Common myeloid progenitor, CD34-positive (primary cell): ENCODE results near the gene AHI1.

Experiments used
- CTCF ChIA-PET: fragments of 350-600 bp; sonication (Branson Sonifier 250); formaldehyde crosslinking; loops from one replicate; lab custom pipeline; 2021; ENCODE audit warnings: antibody characterized with exemption; lab: Charles Lee
- POLR2A ChIA-PET: fragments of 350-600 bp; sonication (Branson Sonifier 250); formaldehyde crosslinking; loops from one replicate; lab custom pipeline; 2021; ENCODE audit warnings: antibody characterized with exemption; lab: Charles Lee
- DNase-seq, 3 donors: peaks; one replicate each; pipeline versions ENCODE4 v3.0.0 to v3.0.0-alpha.2; 2013
- H3K27ac ChIP-seq, 2 experiments: 1 replicate in 1 of 2; 2 replicates in 1 of 2; pipeline ENCODE4 v1.7.0; 2013; ENCODE audit warnings: inconsistent platforms in 2 of 2, low read length in 2 of 2, mild to moderate bottlenecking in 2 of 2, low read depth in 1 of 2, moderate library complexity in 1 of 2; ENCODE audit not compliant: severe bottlenecking in 2 of 2, insufficient read depth in 1 of 2, poor library complexity in 1 of 2
- H3K27me3 ChIP-seq, 5 experiments: replicated peaks in 2 of 5; 1 replicate in 3 of 5; 2 replicates in 2 of 5; pipeline versions ENCODE4 v1.6.1 to v1.7.0; 2013; ENCODE audit warnings: low read length in 4 of 5, mild to moderate bottlenecking in 2 of 5, moderate library complexity in 2 of 5, inconsistent platforms in 1 of 5; ENCODE audit not compliant: insufficient read depth in 5 of 5, control insufficient read depth in 4 of 5
- H3K36me3 ChIP-seq, 4 experiments: 1 replicate in 2 of 4; 2 replicates in 2 of 4; pipeline versions ENCODE4 v1.6.1 to v1.7.0; 2013; ENCODE audit warnings: low read length in 3 of 4, control low read depth in 1 of 4, mild to moderate bottlenecking in 1 of 4; ENCODE audit not compliant: control insufficient read depth in 4 of 4, insufficient read depth in 4 of 4
- H3K4me1 ChIP-seq, 4 experiments: 1 replicate in 3 of 4; 2 replicates in 1 of 4; pipeline versions ENCODE4 v1.6.1 to v1.7.1; 2013; ENCODE audit warnings: low read length in 3 of 4, mild to moderate bottlenecking in 3 of 4, control low read depth in 1 of 4, inconsistent platforms in 1 of 4, moderate library complexity in 1 of 4; ENCODE audit not compliant: control insufficient read depth in 4 of 4, insufficient read depth in 4 of 4; ENCODE audit errors: control extremely low read depth in 1 of 4
- H3K4me3 ChIP-seq, 7 experiments: 1 replicate in 4 of 7; 2 replicates in 3 of 7; pipeline versions ENCODE4 v1.5.1 to v1.7.0; 2013; ENCODE audit warnings: mild to moderate bottlenecking in 7 of 7, low read length in 6 of 7, moderate library complexity in 6 of 7, inconsistent platforms in 2 of 7, low read depth in 2 of 7, control low read depth in 1 of 7; ENCODE audit not compliant: insufficient read depth in 4 of 7, control insufficient read depth in 1 of 7; ENCODE audit errors: extremely low read depth in 1 of 7
- H3K9me3 ChIP-seq, 5 experiments: 1 replicate in 4 of 5; 2 replicates in 1 of 5; pipeline versions ENCODE4 v1.6.1 to v1.7.1; 2013; ENCODE audit warnings: low read length in 4 of 5, mild to moderate bottlenecking in 2 of 5, inconsistent platforms in 1 of 5, low read depth in 1 of 5, moderate library complexity in 1 of 5; ENCODE audit not compliant: control insufficient read depth in 4 of 5, insufficient read depth in 2 of 5; ENCODE audit errors: control extremely low read depth in 1 of 5
- WGBS: methylation state at CpG from one replicate; pipeline ENCODE4 v1.1.5; 2013; ENCODE audit not compliant: insufficient coverage; 5-methylcytosine and 5-hydroxymethylcytosine counted together

The AHI1 gene

DNA sequence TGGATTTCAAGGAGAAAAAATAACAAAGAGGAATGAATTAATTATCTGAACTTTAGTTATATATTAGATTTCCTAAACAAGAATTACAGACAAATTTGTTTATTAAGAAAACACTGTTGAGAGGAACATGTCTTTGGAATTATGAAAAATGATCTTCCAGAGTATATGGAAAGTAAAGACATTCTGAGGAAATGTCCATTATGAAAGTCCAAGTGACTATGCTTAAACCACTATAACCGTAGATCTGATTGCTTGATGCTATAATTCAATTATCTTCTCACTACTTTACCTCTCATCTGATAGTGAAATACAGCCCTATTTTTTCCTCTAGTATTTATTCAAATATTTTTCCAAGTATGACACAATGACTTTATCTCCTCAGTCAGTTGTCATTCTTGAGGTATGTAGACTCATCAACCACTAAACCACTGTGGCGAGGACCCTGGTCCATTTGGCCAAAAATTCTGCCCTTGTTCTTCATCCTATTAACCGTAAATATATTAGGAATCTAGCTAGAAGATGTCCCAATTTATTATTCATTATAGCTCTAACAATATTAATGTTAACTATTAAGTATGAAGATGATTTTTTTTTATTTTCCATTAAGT lies 37.3 kb upstream of the AHI1 start:
- POLR2A ChIA-PET = no interaction called here
- peaks cover 0 to 3% (median 0%) of the 10 kb centered on the region in 5 experiments for H3K9me3 ChIP-seq
- peaks cover 0 to 6% (median 4%) of the 10 kb centered on the region in 4 experiments for H3K4me1 ChIP-seq
- CTCF ChIA-PET = interaction anchor here (0.9 to 3.7 kb wide), 14 partner anchors 9 to 696 kb away, joined by 3 to 19 read pairs (median 5); no protein-coding TSS in a partner anchor
- no peak for DNase-seq
- H3K36me3 ChIP-seq = no peaks in the 10 kb centered on the region
- H3K27ac ChIP-seq = no peak overlapping the region
- 100% methylated on average over 2 of the region's 3 CpGs for WGBS
- H3K4me3 ChIP-seq = no peak overlapping the region
- H3K27me3 ChIP-seq = no peaks in the 10 kb centered on the region

DNA sequence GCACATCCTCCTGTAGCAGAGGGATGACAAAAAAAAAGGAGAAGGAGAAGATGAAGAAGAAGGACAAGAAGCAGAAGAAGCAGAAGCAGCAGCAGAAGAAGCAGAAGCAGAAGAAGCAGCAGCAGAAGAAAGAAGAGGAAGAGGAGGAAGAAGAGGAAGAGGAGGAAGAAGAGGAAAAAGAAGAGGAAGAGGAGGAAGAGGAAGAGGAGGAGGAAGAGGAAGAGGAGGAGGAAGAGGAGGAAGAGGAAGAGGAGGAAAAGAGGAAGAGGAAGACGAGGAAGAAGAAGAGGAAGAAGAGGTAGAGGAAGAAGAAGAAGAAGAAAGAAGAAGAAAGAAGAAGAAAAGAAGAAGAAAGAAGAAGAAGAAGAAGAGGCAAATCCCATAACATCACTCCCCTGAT lies 35.0 kb upstream of the AHI1 start:
- H3K27ac ChIP-seq = no peak overlapping the region
- no peak for DNase-seq
- ChIA-PET POLR2A (no interaction called here), CTCF (no interaction called here)
- no CpG with 5 or more reads among the region's 1 CpG for WGBS
- H3K36me3 ChIP-seq = no peaks in the 10 kb centered on the region
- H3K4me1 ChIP-seq = peaks cover 0 to 6% (median 4%) of the 10 kb centered on the region in 4 experiments
- H3K9me3 ChIP-seq = peaks cover 0 to 3% (median 0%) of the 10 kb centered on the region in 5 experiments
- H3K27me3 ChIP-seq = no peaks in the 10 kb centered on the region
- no peak overlapping the region for H3K4me3 ChIP-seq

DNA sequence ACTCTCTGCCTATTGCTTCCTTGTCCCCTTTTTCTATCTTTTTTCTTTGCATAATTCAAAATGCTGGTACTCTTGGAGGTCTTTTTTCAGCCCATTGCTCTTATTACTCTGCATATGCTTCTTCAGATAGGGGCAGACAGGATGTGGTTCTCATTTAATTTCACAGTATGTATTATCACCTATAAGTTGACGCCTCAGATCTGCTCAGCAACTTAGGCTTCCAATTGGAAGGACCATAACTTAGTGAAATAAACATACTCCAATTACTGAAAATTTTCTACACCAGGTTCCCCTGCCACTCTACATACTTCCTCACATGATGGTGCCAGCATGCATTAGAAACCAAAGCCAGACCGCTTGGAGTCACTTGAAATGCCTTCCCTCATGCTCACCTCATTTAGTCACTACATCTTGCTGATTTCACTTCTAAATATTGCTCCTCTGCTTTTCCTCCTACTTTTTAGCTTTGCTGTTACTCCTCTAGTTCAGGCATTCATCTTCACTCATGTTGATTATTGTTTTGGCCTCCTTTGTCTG lies 34.5 kb upstream of the AHI1 start:
- peaks cover 0 to 3% (median 0%) of the 10 kb centered on the region in 5 experiments for H3K9me3 ChIP-seq
- ChIA-PET CTCF (no interaction called here), POLR2A (no interaction called here)
- H3K27me3 ChIP-seq = no peaks in the 10 kb centered on the region
- H3K36me3 ChIP-seq = no peaks in the 10 kb centered on the region
- peaks cover 0 to 6% (median 4%) of the 10 kb centered on the region in 4 experiments for H3K4me1 ChIP-seq
- peak in 2 of 3 donors; percentile 10 to 22 for DNase-seq
- 96% methylated on average over 2 of the region's 2 CpGs for WGBS
- H3K4me3 ChIP-seq = no peak overlapping the region
- H3K27ac ChIP-seq = no peak overlapping the region

GRCh38 chr6:135530113-135530512 lies 32.6 kb upstream of the AHI1 start:
- no peak for DNase-seq
- Histone ChIP-seq H3K27ac (no peak overlapping the region), H3K4me1 (no peaks in the 10 kb centered on the region), H3K27me3 (no peaks in the 10 kb centered on the region), H3K36me3 (no peaks in the 10 kb centered on the region), H3K9me3 (peaks cover 0 to 3% (median 0%) of the 10 kb centered on the region in 5 experiments), H3K4me3 (no peak overlapping the region)
- WGBS = no CpG with 5 or more reads among the region's 1 CpG
- ChIA-PET POLR2A (no interaction called here), CTCF (interaction anchor here (0.8 to 1.3 kb wide), 2 partner anchors 10 to 358 kb away, joined by 3 read pairs; no protein-coding TSS in a partner anchor)

DNA sequence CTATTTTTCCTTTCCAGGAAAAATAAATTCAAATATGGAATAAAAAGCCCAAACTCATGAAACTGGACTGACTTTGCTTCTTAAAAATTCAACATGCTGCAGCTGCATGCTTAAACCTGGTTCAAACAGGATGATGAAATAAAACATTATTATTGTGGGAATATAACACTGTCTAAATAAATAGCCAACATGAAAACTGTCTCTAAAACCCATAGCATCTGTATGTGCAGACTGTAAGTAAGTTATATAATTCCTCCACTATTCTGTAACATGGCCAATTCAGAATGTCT lies 30.4 kb upstream of the AHI1 start:
- H3K4me3 ChIP-seq = no peak overlapping the region
- H3K27ac ChIP-seq = no peak overlapping the region
- no peak for DNase-seq
- H3K36me3 ChIP-seq = no peaks in the 10 kb centered on the region
- H3K27me3 ChIP-seq = no peaks in the 10 kb centered on the region
- POLR2A ChIA-PET = no interaction called here
- H3K9me3 ChIP-seq = peaks cover 0 to 2% (median 0%) of the 10 kb centered on the region in 5 experiments
- CTCF ChIA-PET = interaction anchor here (1.4 kb wide), 1 partner anchor 697 kb away, joined by 3 read pairs; no protein-coding TSS in a partner anchor
- H3K4me1 ChIP-seq = no peaks in the 10 kb centered on the region

DNA sequence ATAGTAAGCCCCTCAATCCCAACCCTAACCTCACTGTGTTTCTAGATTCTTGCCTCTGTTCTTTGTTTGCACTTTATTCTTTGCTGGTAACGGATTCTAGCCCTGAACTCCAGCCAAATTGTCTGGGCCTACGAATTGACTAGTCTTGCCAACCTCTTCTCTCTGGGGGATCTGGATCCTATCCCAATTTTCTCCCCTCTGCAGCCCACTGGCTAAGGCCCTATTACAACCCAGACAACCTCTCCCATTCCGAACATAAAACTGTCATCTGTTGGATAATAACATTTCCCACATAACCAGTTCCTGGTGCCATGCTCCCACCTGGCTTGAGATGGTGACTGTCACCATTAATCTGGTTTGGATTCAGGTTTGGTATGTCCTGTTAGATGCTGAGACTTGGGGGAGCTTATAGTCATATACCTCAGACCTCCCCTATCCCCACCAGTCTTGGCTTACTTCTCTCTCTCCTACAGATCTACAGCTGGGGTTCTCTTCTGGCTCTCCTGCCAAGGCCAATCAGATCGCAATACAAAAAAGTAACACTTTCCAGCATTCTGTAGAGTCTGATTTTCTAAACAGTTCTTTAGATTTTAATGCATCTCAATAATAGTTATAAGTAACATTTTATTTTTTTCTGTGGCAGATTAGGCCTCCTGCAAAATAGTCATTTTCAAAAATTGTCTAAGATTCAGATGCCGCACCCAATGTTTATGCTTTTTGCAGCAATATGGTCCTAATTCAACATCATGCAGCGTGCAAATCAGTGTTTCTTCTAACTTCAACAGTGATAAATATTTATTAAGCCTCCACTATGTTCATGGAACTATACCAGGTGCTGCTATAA lies 29.8 kb upstream of the AHI1 start:
- no peak for DNase-seq
- no peaks in the 10 kb centered on the region for H3K9me3 ChIP-seq
- CTCF ChIA-PET = interaction anchor here (1.4 to 2.0 kb wide), 2 partner anchors 9 to 697 kb away, joined by 3 to 9 read pairs; no protein-coding TSS in a partner anchor
- H3K4me1 ChIP-seq = no peaks in the 10 kb centered on the region
- 96% methylated on average over 4 of the region's 6 CpGs for WGBS
- POLR2A ChIA-PET = no interaction called here
- H3K4me3 ChIP-seq = no peak overlapping the region
- no peaks in the 10 kb centered on the region for H3K36me3 ChIP-seq
- H3K27me3 ChIP-seq = no peaks in the 10 kb centered on the region
- H3K27ac ChIP-seq = no peak overlapping the region

GRCh38 chr6:135525594-135525993 lies 28.1 kb upstream of the AHI1 start:
- no peaks in the 10 kb centered on the region for H3K36me3 ChIP-seq
- H3K9me3 ChIP-seq = no peaks in the 10 kb centered on the region
- 100% methylated on average over 1 of the region's 1 CpG for WGBS
- POLR2A ChIA-PET = no interaction called here
- no peaks in the 10 kb centered on the region for H3K27me3 ChIP-seq
- H3K27ac ChIP-seq = no peak overlapping the region
- no peak overlapping the region for H3K4me3 ChIP-seq
- H3K4me1 ChIP-seq = no peaks in the 10 kb centered on the region
- CTCF ChIA-PET = interaction anchor here (0.7 to 2.0 kb wide), 2 partner anchors 10 to 222 kb away, joined by 3 to 9 read pairs; no protein-coding TSS in a partner anchor
- DNase-seq = no peak
